Measurements from ENCODE around the gene PGGHG. TPM values are rescaled to one million over a fixed set of nuclear protein-coding genes. Genes with fewer than 3 reads are reported as not detected.

The PGGHG gene
- polyA plus RNA-seq, 1 donor (not counting 4 experiments of a cell fraction or from before 2014, with no cell fraction given), result 4.3 TPM

GRCh38 chr11:325796-326591 lies 37.1 kb downstream of the PGGHG start:
- Histone ChIP-seq H3K4me1 (ENCODE audit: control insufficient read depth, extremely low read depth, insufficient read depth, low read length) (no peaks in the 10 kb centered on the region), H3K36me3 (ENCODE audit: control insufficient read depth in 2 of 2, extremely low read depth in 1 of 2, insufficient read depth in 2 of 2, low read length in 2 of 2) (no peaks in the 10 kb centered on the region), H3K4me3 (ENCODE audit: control insufficient read depth in 2 of 3, extremely low read depth in 1 of 3, insufficient read depth in 2 of 3, low read depth in 1 of 3, low read length in 3 of 3) (no peak overlapping the region), H3K4me2 (ENCODE audit: control insufficient read depth, extremely low read depth, insufficient read depth, low read depth, low read length) (no peak overlapping the region), H4K20me1 (ENCODE audit: control insufficient read depth, extremely low read depth, insufficient read depth, low read length) (no peaks in the 10 kb centered on the region), H3K9me3 (ENCODE audit: control insufficient read depth, low read depth, low read length) (no peaks in the 10 kb centered on the region), H3K27ac (ENCODE audit: control insufficient read depth, insufficient read depth, low read length) (no peak overlapping the region), H3K27me3 (ENCODE audit: control insufficient read depth, extremely low read depth, insufficient read depth, low read length) (peaks cover 7% of the 10 kb centered on the region), H3K9ac (ENCODE audit: control insufficient read depth, extremely low read depth, insufficient read depth, low read length) (no peak overlapping the region), H3K79me2 (ENCODE audit: control insufficient read depth, insufficient read depth, low read length) (no peaks in the 10 kb centered on the region), H3K9me1 (ENCODE audit: control insufficient read depth, extremely low read depth, insufficient read depth, low read length) (no peaks in the 10 kb centered on the region), H2AFZ (ENCODE audit: control insufficient read depth, low read length) (no peak overlapping the region)
- no peak for FAIRE-seq
- dilution Hi-C loops (cut with MboI; ENCODE audit: extremely low pct_ligation_motif_present, low sequenced_read_pairs), result no loop called here
- TF ChIP-seq EZH2 (IDR thresholded peaks at IDR 0.05; ENCODE audit: low read length) (no peak), CTCF (optimal IDR thresholded peaks at IDR 0.05 in 1 of 3, IDR thresholded peaks at IDR 0.05 in 1 of 3, conservative IDR thresholded peaks at IDR 0.05 in 1 of 3; ENCODE audit: extremely low read depth in 1 of 3, insufficient read depth in 2 of 3, low read length in 3 of 3) (no peak)
- no peak for DNase-seq (ENCODE audit: low read depth, low spot score)

- Histone ChIP-seq H3K27me3 (ENCODE audit: control insufficient read depth, extremely low read depth, insufficient read depth, low read length) (peaks cover 7% of the 10 kb centered on the region), H3K79me2 (ENCODE audit: control insufficient read depth, insufficient read depth, low read length) (no peaks in the 10 kb centered on the region), H3K27ac (ENCODE audit: control insufficient read depth, insufficient read depth, low read length) (no peak overlapping the region), H4K20me1 (ENCODE audit: control insufficient read depth, extremely low read depth, insufficient read depth, low read length) (no peaks in the 10 kb centered on the region), H3K4me3 (ENCODE audit: control insufficient read depth in 2 of 3, extremely low read depth in 1 of 3, insufficient read depth in 2 of 3, low read depth in 1 of 3, low read length in 3 of 3) (no peak overlapping the region), H3K4me2 (ENCODE audit: control insufficient read depth, extremely low read depth, insufficient read depth, low read depth, low read length) (no peak overlapping the region), H2AFZ (ENCODE audit: control insufficient read depth, low read length) (no peak overlapping the region), H3K36me3 (ENCODE audit: control insufficient read depth in 2 of 2, extremely low read depth in 1 of 2, insufficient read depth in 2 of 2, low read length in 2 of 2) (no peaks in the 10 kb centered on the region), H3K9ac (ENCODE audit: control insufficient read depth, extremely low read depth, insufficient read depth, low read length) (no peak overlapping the region), H3K4me1 (ENCODE audit: control insufficient read depth, extremely low read depth, insufficient read depth, low read length) (no peaks in the 10 kb centered on the region), H3K9me3 (ENCODE audit: control insufficient read depth, low read depth, low read length) (no peaks in the 10 kb centered on the region), H3K9me1 (ENCODE audit: control insufficient read depth, extremely low read depth, insufficient read depth, low read length) (no peaks in the 10 kb centered on the region)
- no peak for DNase-seq (ENCODE audit: low read depth, low spot score)
- dilution Hi-C loops (cut with MboI; ENCODE audit: extremely low pct_ligation_motif_present, low sequenced_read_pairs), result no loop called here
- FAIRE-seq, result no peak
- TF ChIP-seq EZH2 (IDR thresholded peaks at IDR 0.05; ENCODE audit: low read length) (no peak), CTCF (optimal IDR thresholded peaks at IDR 0.05 in 1 of 3, IDR thresholded peaks at IDR 0.05 in 1 of 3, conservative IDR thresholded peaks at IDR 0.05 in 1 of 3; ENCODE audit: extremely low read depth in 1 of 3, insufficient read depth in 2 of 3, low read length in 3 of 3) (no peak)
Observed at GRCh38 chr11:326592-326841, 37.6 kb downstream of the PGGHG start.

All from keratinocyte (primary cell).